ENCODE results near the gene EMSY.
A peak's percentile ranks its signal among the peaks of the same experiment; 100 is the strongest.

The EMSY gene

DNA sequence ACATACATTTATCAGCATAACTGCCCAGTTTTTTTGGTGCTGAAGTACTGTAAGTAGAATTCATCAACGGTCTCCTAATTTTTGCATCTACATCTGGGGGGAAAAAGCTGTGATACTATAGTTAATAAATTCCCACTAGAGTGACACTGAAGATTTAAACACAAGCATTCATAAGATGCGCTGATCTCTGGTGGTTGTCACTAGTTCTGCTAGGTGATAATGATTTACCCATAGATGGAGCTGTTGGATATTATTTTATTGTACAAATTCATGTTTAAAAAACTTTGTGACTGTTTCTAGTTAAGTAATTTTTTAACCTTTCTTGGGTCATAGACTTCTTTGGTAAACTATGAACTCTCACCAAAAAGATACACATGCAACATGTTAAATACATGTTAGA is 106.6 kb downstream of the EMSY start:
- TF ChIP-seq, protein P1, sequence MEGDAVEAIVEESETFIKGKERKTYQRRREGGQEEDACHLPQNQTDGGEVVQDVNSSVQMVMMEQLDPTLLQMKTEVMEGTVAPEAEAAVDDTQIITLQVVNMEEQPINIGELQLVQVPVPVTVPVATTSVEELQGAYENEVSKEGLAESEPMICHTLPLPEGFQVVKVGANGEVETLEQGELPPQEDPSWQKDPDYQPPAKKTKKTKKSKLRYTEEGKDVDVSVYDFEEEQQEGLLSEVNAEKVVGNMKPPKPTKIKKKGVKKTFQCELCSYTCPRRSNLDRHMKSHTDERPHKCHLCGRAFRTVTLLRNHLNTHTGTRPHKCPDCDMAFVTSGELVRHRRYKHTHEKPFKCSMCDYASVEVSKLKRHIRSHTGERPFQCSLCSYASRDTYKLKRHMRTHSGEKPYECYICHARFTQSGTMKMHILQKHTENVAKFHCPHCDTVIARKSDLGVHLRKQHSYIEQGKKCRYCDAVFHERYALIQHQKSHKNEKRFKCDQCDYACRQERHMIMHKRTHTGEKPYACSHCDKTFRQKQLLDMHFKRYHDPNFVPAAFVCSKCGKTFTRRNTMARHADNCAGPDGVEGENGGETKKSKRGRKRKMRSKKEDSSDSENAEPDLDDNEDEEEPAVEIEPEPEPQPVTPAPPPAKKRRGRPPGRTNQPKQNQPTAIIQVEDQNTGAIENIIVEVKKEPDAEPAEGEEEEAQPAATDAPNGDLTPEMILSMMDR (IDR thresholded peaks at IDR 0.05; ENCODE audit: control insufficient read depth, insufficient read depth, low read depth, low read length, missing control alignments): peak; percentile 6
- no peak for DNase-seq (ENCODE audit: low read depth)
- no peak overlapping the region for H3K4me3 ChIP-seq (ENCODE audit: control insufficient read depth, low read depth, low read length)

DNA sequence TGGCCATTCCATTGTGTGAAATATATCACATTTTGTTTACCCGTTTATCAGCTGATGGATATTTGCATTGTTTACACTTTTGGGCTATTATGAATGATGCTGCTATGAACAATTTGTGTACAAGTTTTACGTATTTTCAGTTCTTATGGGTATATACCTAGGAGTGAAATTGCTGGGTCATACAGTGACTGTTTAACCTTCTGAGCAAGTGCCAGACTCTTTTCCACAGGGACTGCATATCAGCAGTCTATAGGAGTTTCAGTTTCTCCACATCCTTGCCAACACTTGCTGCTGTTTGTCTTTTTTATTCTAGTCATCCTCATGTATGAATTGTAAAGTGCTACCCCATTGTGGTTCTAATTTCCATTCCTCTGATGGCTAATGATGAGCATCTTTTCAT is 108.2 kb downstream of the EMSY start:
- TF ChIP-seq, protein P1 (IDR thresholded peaks at IDR 0.05; ENCODE audit: control insufficient read depth, insufficient read depth, low read depth, low read length, missing control alignments): no peak
- no peak for DNase-seq (ENCODE audit: low read depth)
- H3K4me3 ChIP-seq (ENCODE audit: control insufficient read depth, low read depth, low read length): no peak overlapping the region

DNA sequence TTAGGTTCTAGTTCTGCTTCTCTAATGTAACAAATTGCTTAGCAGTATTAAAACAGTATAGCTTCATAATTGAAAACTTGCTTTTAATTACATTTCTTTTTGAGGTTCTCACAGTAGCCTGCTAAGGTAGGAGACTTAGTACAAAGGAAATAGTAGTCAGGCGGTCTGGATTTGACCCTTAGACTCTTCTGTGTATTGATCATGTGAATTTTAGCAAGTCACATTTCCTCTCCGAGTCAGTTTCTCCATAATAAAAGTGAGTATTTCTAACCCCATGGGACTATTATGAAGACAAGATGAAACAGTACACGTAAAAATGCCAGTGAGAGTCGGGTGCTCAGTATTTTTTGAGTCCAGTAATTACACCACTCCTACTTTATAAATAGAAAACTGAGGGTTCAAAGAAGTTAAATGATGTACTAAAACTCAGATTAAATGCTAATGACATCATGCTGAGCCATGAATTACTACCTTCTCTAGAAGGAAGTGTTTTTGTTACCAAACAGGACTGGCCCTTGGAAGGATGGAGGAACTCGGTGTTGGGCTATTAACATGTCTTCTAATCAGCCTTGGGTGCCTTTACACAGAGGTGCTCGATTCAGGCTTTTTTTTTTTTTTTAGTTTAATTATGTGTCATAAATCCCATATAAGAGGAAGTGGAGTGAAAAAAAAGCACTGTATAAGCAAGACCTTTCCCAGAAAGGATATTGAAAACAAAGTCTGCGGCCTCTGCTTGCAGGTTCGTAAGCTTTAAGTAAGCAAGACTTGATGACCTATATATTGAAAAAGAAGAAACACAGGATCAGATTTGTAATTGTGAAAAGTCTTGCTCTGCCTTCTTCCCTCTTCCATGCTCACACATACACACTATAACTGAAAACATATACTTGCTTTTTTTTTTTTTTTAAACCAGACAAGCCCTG is 109.0 kb downstream of the EMSY start:
- TF ChIP-seq, protein P1 (IDR thresholded peaks at IDR 0.05; ENCODE audit: control insufficient read depth, insufficient read depth, low read depth, low read length, missing control alignments): no peak
- no peak overlapping the region for H3K4me3 ChIP-seq (ENCODE audit: control insufficient read depth, low read depth, low read length)
- DNase-seq (ENCODE audit: low read depth): no peak

DNA sequence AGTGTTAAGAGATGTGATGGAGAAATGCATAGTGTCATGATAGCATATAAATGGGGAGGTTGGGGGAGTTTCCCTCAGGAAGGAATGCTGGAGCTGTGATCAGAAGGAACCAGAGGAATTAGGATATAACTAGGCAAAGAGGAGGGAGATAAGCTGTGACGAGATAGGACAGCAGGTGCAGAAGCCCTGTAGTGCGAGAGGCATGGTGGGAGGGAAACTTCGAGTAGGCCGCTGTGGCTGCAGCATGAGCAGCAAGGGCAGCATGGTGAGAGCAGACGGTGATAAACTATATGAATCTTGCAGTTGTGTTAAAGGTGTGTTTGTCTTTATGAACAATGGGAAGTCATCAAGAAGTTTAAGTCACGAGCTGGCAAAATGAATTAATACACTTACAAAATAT is 109.9 kb downstream of the EMSY start:
- DNase-seq (ENCODE audit: low read depth): no peak
- TF ChIP-seq, protein P1 (IDR thresholded peaks at IDR 0.05; ENCODE audit: control insufficient read depth, insufficient read depth, low read depth, low read length, missing control alignments): no peak
- no peak overlapping the region for H3K4me3 ChIP-seq (ENCODE audit: control insufficient read depth, low read depth, low read length)

DNA sequence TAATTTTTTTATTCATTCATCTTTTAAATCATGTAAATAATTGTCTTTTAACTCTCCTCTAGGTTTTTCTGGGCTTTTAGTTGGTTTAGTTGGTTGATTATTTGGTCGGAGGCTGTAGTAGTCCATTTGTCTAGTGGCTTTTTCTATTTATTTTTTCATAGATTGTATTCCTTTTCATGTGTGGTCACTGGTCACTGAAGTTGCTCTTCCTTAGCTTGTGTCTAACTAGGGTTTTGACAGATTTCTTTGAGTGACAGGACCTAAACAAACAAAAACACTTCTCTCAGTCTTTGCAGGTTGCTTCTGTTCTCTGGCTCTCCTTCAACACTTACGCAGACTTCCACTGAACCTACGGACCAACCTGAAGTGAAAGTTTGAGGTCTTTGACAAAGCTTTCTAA is 112.6 kb downstream of the EMSY start:
- TF ChIP-seq, protein P1 (IDR thresholded peaks at IDR 0.05; ENCODE audit: control insufficient read depth, insufficient read depth, low read depth, low read length, missing control alignments): no peak
- no peak for DNase-seq (ENCODE audit: low read depth)
- H3K4me3 ChIP-seq (ENCODE audit: control insufficient read depth, low read depth, low read length): no peak overlapping the region

DNA sequence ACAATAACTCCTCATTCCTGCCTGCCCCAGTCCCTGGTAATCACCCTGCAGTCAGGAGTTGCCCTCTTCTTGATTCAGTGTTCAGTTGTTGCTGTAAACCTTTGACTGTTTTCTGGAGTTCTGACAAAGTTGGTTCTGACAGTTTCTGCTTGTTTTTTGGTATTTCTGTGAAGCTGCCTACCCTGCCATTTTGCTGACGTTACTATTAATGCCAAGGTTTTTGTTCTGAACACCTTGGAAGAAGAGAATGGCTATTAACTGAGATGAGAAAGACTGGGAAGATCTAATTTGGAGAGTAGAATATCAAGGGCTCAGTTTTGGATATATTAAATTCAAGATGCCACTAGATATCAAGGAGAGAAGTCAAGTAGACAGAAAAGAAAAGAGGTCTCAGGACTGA is 113.7 kb downstream of the EMSY start:
- TF ChIP-seq, protein P1 (IDR thresholded peaks at IDR 0.05; ENCODE audit: control insufficient read depth, insufficient read depth, low read depth, low read length, missing control alignments): no peak
- no peak for DNase-seq (ENCODE audit: low read depth)
- H3K4me3 ChIP-seq (ENCODE audit: control insufficient read depth, low read depth, low read length): no peak overlapping the region

All from AG09309 (cell line).